GM21737 (cell line): Measurements from ENCODE around the gene PXT1.
A peak's percentile ranks its signal among the peaks of the same experiment; 100 is the strongest.
"Not testable (repeated sequence)": the region's sequence is repeated elsewhere in the genome, so short reads cannot be mapped to it uniquely, and the experiment has no call there.

Experiments used
- ATAC-seq: cut with Tn5 transposase; IDR thresholded peaks from one replicate; pipeline ENCODE4 v1.9.1; 2021; ENCODE audit warnings: mild to moderate bottlenecking, moderate library complexity; ENCODE audit not compliant: unreplicated experiment

Gene PXT1

GRCh38 chr6:36445621-36446020, 3.0 kb upstream of the PXT1 start:
- ATAC-seq: no peak

- ATAC-seq: no peak
Observed at GRCh38 chr6:36444470-36444869, 1.8 kb upstream of the PXT1 start.

- no peak for ATAC-seq
Observed at GRCh38 chr6:36443471-36444428, 1.1 kb upstream of the PXT1 start.

GRCh38 chr6:36442103-36442670, 467 bp downstream of the PXT1 start:
- no peak for ATAC-seq

GRCh38 chr6:36441307-36441894, 1.3 kb downstream of the PXT1 start:
- peak; percentile 55 for ATAC-seq

- no peak for ATAC-seq
Observed at GRCh38 chr6:36436466-36436865, 6.2 kb downstream of the PXT1 start.

- no peak for ATAC-seq
Observed at GRCh38 chr6:36432151-36432671, 10.4 kb downstream of the PXT1 start.

- no peak for ATAC-seq
Observed at GRCh38 chr6:36431197-36431596, 11.5 kb downstream of the PXT1 start.

- no peak for ATAC-seq
Observed at GRCh38 chr6:36430351-36430750, 12.3 kb downstream of the PXT1 start.

- ATAC-seq: no peak
Observed at GRCh38 chr6:36428911-36429310, 13.7 kb downstream of the PXT1 start.

- no peak for ATAC-seq
Observed at GRCh38 chr6:36426622-36427021, 16.0 kb downstream of the PXT1 start.

GRCh38 chr6:36423101-36423824, 19.4 kb downstream of the PXT1 start:
- peak; percentile 90 for ATAC-seq

GRCh38 chr6:36422714-36423100, 19.9 kb downstream of the PXT1 start:
- no peak for ATAC-seq

GRCh38 chr6:36419310-36419709, 23.3 kb downstream of the PXT1 start:
- ATAC-seq: no peak

- no peak for ATAC-seq
Observed at GRCh38 chr6:36418558-36418957, 24.1 kb downstream of the PXT1 start.

- no peak for ATAC-seq
Observed at GRCh38 chr6:36414481-36414880, 28.2 kb downstream of the PXT1 start.

- ATAC-seq: no peak
Observed at GRCh38 chr6:36413489-36414480, 28.9 kb downstream of the PXT1 start.

GRCh38 chr6:36409718-36410117, 32.9 kb downstream of the PXT1 start:
- not testable (repeated sequence) for ATAC-seq

- ATAC-seq: no peak
Observed at GRCh38 chr6:36404164-36404563, 38.5 kb downstream of the PXT1 start.

- ATAC-seq: no peak
Observed at GRCh38 chr6:36402481-36402880, 40.2 kb downstream of the PXT1 start.
